GM12864 (cell line): Measurements from ENCODE around the gene MPRIP.

Experiments
- DNase-seq: peaks from one replicate; pipeline ENCODE4 v3.0.0-alpha.2; 2011; ENCODE audit warnings: low read depth
- H3K4me3 ChIP-seq: 2 replicates; pipeline ENCODE4 v1.5.1; 2011; ENCODE audit warnings: mild to moderate bottlenecking, low read depth, low read length, control low read depth
- CTCF ChIP-seq: IDR thresholded peaks from 2 replicates; pipeline ENCODE4 v1.5.1; 2011; ENCODE audit warnings: low read depth, mild to moderate bottlenecking, moderate library complexity, low read length, control low read depth, inconsistent platforms; ENCODE audit errors: missing control alignments

MPRIP gene

DNA sequence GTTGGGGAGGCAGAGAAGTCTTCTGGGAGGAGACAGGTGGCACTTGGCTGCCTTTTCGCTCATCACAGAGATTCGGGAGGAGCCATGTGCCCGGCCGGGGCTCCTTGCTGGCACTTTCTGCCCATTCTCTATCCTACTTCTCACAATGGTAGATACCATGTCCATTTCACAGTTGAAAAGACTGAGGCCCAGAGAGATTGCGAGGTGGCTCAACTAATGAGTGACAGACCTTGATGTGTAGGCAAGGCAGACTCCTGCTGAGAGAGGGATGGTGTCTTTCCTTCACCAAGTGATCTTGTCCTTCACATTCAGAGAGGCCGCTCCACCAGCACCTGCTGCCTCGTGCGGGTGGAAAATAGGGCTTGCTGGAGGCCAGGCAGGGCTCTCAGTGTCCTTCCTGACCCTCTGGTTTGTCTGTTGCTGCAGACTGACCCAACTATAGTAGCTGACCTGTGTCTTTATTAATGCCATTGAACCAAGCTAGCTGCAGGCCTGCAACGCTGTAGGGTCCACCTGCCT, 42.1 kb downstream of the MPRIP start:
- no peak for DNase-seq
- TF ChIP-seq CTCF: no peak
- no peak overlapping the region for H3K4me3 ChIP-seq

DNA sequence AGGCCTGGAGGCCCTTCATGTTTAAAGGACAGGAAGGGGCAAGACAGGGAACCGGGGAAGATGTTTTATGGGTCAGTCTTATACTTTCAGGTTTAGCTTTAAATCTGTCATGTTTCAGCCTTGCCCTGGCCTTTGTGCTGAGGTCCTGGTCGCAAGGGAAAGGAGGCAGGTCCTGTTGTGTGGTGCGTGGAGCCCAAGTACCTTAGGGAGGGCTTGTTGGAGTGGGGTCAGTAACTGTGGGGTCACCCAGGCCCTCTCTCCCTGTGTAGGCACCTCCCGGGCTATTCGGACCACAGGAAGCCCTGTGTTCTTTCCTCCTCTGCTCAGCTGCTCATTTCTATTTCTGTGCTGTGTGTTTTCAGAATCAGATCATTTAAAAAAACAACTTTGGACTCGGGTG, 42.7 kb downstream of the MPRIP start:
- no peak for DNase-seq
- TF ChIP-seq CTCF: no peak
- H3K4me3 ChIP-seq: no peak overlapping the region

GRCh38 chr17:17086585-17086984, 44.3 kb downstream of the MPRIP start:
- no peak for DNase-seq
- no peak for TF ChIP-seq CTCF
- H3K4me3 ChIP-seq: no peak overlapping the region

- no peak overlapping the region for H3K4me3 ChIP-seq
- TF ChIP-seq CTCF: no peak
These were observed 45.3 kb downstream of the MPRIP start for GRCh38 chr17:17087424-17088015.

DNA sequence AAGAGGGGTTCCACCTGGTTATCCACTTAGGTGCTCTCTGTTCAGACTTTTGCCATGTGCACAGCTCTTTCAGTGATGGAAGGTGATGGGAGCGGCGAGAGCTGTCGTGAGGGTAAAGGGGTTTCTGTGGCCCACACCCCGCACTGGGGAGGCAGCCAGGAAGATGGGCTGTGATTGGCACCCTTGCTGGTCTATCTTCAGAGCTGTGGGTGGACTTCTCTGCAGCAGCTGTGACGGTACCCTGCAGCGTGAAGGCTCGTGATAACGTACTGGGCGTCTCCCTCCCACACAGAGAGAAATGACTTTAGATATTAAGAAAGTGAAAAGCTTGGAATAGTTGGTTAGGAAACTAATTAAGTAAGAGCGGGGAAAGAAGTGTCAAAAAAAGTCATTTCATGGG, 45.8 kb downstream of the MPRIP start:
- DNase-seq: no peak
- TF ChIP-seq CTCF: no peak
- no peak overlapping the region for H3K4me3 ChIP-seq

More at GRCh38 chr17:17087424-17088015, 45.3 kb downstream of the MPRIP start:
- DNase-seq: no peak

GRCh38 chr17:17088541-17089525, 46.6 kb downstream of the MPRIP start:
- H3K4me3 ChIP-seq: no peak overlapping the region
- no peak for DNase-seq
- TF ChIP-seq CTCF: no peak
